AG09309 (cell line): ENCODE data around the gene KIF26A.

Experiments
- DNase-seq: peaks from one replicate; pipeline ENCODE4 v3.0.0-alpha.2; 2010; ENCODE audit warnings: low read depth
- H3K4me3 ChIP-seq: 2 replicates; pipeline ENCODE4 v1.5.1; 2011; ENCODE audit warnings: mild to moderate bottlenecking, low read depth, low read length, moderate library complexity; ENCODE audit not compliant: control insufficient read depth
- TF ChIP-seq, protein P1 (sequence below): IDR thresholded peaks from 2 replicates; pipeline ENCODE4 v1.5.1; 2011; ENCODE audit warnings: mild to moderate bottlenecking, low read depth, low read length, inconsistent platforms; ENCODE audit not compliant: insufficient read depth, control insufficient read depth; ENCODE audit errors: missing control alignments

KIF26A gene

GRCh38 chr14:104113631-104114420, 24.6 kb upstream of the KIF26A start:
- DNase-seq = no peak
- no peak overlapping the region for H3K4me3 ChIP-seq
- TF ChIP-seq, protein P1, sequence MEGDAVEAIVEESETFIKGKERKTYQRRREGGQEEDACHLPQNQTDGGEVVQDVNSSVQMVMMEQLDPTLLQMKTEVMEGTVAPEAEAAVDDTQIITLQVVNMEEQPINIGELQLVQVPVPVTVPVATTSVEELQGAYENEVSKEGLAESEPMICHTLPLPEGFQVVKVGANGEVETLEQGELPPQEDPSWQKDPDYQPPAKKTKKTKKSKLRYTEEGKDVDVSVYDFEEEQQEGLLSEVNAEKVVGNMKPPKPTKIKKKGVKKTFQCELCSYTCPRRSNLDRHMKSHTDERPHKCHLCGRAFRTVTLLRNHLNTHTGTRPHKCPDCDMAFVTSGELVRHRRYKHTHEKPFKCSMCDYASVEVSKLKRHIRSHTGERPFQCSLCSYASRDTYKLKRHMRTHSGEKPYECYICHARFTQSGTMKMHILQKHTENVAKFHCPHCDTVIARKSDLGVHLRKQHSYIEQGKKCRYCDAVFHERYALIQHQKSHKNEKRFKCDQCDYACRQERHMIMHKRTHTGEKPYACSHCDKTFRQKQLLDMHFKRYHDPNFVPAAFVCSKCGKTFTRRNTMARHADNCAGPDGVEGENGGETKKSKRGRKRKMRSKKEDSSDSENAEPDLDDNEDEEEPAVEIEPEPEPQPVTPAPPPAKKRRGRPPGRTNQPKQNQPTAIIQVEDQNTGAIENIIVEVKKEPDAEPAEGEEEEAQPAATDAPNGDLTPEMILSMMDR = no peak

DNA sequence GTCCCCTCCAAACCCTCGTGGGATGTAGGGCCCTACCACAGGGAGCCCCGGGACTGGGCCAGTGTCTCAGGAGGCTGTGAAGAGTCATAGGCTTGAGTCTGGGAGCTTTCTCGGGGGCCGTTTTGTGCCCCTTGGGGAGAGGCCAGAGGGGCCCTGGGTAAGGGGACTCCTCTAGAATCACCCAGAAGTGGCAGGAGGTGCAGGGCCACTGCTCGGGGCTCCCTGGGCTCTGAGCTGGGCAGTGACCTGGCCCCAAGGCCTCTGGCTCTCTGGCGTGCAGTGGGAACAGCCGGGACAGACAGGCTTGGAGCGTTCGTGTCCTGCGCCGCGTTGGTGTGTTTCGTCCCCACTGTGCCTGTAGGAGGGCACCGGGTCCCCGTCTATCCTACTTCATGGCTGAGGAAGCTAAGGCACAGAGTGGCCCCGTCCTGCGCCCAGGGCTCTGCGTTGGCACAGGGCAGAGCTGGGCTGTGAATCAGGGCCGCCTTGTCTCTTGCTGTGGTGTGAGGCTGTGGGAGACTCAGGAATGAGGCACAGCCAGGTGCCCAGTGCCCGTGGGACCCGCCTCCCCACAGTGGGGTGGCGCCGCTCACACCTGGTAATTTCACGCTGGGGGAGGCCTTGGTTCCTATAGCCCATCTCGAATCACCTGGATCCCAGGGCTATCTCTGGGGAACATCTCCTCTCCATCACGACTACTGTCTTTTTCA, 23.8 kb upstream of the KIF26A start:
- TF ChIP-seq, protein P1 = no peak
- DNase-seq = no peak
- no peak overlapping the region for H3K4me3 ChIP-seq

- no peak for DNase-seq
- TF ChIP-seq, protein P1 = no peak
- H3K4me3 ChIP-seq = no peak overlapping the region
Measured at GRCh38 chr14:104115131-104115600, 23.2 kb upstream of the KIF26A start.

DNA sequence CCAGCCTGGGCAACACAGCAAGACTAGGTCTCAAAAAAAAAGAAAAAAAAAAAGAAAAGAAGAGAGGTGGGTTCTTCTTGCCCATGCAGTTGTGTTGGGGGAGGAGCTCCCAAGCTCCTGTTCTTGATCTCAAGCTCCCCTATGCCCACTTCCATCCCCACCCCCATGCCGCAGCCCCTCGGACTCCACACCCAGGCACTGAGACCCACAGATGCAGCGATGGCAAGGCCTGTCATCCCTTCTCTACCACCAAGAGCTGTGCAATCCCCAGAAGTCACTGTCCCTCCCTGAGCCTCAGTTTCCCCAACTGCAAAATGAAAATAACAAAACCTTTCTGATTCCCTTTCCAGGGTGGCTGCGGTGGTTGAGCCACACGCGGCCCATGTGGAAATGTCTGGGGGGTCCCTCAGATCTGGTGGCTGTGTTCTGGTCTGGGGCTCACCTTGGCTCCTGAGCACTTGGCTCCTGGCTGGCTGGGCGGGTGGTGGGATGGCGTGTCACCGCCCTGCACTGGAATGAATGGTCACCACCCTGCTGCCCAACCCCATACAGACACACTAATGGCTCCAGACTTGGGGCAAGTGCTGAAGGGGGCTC, 22.6 kb upstream of the KIF26A start:
- TF ChIP-seq, protein P1 = no peak
- no peak for DNase-seq
- no peak overlapping the region for H3K4me3 ChIP-seq

- TF ChIP-seq, protein P1 = no peak
- DNase-seq = no peak
- H3K4me3 ChIP-seq = peak overlapping the region; percentile 14
Measured at GRCh38 chr14:104116288-104116755, 22.1 kb upstream of the KIF26A start.

DNA sequence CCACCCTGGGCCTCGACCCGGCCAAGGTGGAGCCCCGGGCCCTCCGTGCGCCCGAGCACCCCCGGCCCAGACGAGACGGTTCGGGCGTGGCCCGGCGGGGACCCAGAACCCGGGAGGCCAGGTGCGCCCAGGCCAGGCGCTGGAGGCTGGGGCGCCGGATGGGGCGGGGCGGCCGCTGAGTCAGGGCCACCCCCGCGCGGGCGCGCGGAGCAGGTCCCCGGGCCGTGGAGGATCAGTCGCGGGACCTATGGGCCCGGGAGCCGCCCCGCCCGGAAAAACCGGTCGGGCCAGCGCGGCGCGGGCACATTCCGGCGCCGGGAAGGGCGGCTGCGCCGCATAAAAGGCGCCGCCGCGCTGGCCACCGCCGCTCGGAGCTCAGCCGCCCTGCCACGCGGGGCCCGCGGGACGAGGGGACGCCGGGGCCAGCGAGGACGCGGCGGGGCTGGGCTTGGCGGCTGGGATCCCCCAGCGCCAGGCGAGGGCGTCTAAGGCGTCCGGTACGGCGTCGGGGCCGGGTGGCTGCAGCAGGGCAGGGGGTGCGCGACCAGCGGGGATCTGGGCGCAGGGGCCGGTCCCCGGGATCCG, 21.5 kb upstream of the KIF26A start:
- DNase-seq = no peak
- no peak overlapping the region for H3K4me3 ChIP-seq
- TF ChIP-seq, protein P1 = no peak
